Suprapubic skin (tissue), 4 donors: ENCODE measurements around the gene LYZL6. TPM values are rescaled to one million over a fixed set of nuclear protein-coding genes. Genes with fewer than 3 reads are reported as not detected.

ENCODE experiments used
- DNase-seq, 2 donors: peaks; one replicate each; pipeline ENCODE4 v3.0.0-alpha.2; 2019; ENCODE audit warnings: low spot score in 2 of 2
- H3K27ac ChIP-seq: fragments of 200-600 bp; sonication (generic); one replicate; pipeline ENCODE4 v1.5.1; 2019
- H3K27me3 ChIP-seq: fragments of 200-600 bp; sonication (generic); one replicate; pipeline ENCODE4 v1.5.1; 2019
- H3K36me3 ChIP-seq: fragments of 200-600 bp; sonication (generic); one replicate; pipeline ENCODE4 v1.5.1; 2019
- H3K4me1 ChIP-seq: fragments of 200-600 bp; sonication (generic); one replicate; pipeline ENCODE4 v1.5.1; 2019
- H3K4me3 ChIP-seq: fragments of 200-600 bp; sonication (generic); one replicate; pipeline ENCODE4 v1.5.1; 2019; ENCODE audit warnings: mild to moderate bottlenecking
- H3K9me3 ChIP-seq: fragments of 200-600 bp; sonication (generic); one replicate; pipeline ENCODE4 v1.5.1; 2019
- CTCF ChIP-seq, 2 donors: fragments of 200-600 bp in 1 of 2; fragments of 450-650 bp in 1 of 2; sonication (generic) in 1 of 2; IDR thresholded peaks; one replicate each; pipeline ENCODE4 v1.5.1; 2016 to 2019; ENCODE audit warnings: antibody characterized with exemption in 2 of 2, mild to moderate bottlenecking in 1 of 2, moderate library complexity in 1 of 2
- EP300 ChIP-seq: sonication (generic); formaldehyde crosslinking; IDR thresholded peaks from one replicate; pipeline ENCODE4 v1.6.1; 2017; ENCODE audit warnings: antibody characterized with exemption
- POLR2A ChIP-seq, 2 donors: fragments of 450-650 bp; IDR thresholded peaks; one replicate each; pipeline ENCODE4 v1.6.1; 2017; ENCODE audit warnings: antibody characterized with exemption in 2 of 2, mild to moderate bottlenecking in 2 of 2, moderate library complexity in 2 of 2
- POLR2AphosphoS5 ChIP-seq, 3 donors: sonication (generic); formaldehyde crosslinking; IDR thresholded peaks; one replicate each; pipeline ENCODE4 v1.6.1; 2017; ENCODE audit warnings: antibody characterized with exemption in 3 of 3
- WGBS: methylation state at CpG from one replicate; pipeline ENCODE4 v1.1.5; 2018; 5-methylcytosine and 5-hydroxymethylcytosine counted together
- total RNA-seq, 4 donors: library from RNA; depleted of rRNA; stranded (reverse); fragments of >200 nt; gene quantifications; one replicate each; pipeline ENCODE4 v1.1.0, GENCODE V29; 2016

The LYZL6 gene
- total RNA-seq, 4 donors from 2014 or later, result not detected

DNA sequence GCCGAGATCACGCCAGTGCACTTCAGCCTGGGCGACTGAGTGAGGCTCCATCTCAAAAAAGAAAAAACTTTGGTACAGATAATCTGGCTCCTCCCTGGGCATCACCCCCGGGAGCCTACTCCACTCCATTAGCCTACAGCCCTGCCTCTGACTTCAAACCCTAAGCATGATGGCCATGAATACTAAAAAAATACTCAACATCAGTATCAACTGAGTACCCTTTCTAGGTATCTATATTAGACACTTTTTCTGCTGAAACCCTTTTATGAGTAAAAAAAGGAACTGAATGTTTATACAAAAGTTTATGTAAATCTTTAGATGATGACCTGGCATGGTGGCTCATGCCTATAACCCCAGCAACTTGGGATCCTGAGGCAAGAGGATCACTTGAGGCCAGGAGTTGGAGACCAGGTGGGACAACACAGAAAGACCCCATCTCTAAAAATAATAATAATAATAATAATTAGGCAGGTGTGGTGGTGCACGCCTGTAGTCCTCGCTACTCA, 19.9 kb downstream of the LYZL6 start:
- Histone ChIP-seq H3K9me3 (no peaks in the 10 kb centered on the region), H3K27me3 (no peaks in the 10 kb centered on the region), H3K4me3 (no peak overlapping the region), H3K36me3 (no peaks in the 10 kb centered on the region), H3K4me1 (no peaks in the 10 kb centered on the region), H3K27ac (no peak overlapping the region)
- WGBS, result 92% methylated on average over 6 of the region's 6 CpGs
- DNase-seq, result peak in 1 of 2 donors; percentile 20
- TF ChIP-seq EP300, result no peak
- TF ChIP-seq POLR2AphosphoS5 (IDR thresholded peaks at IDR 0.05), result no peak
- no peak for TF ChIP-seq POLR2A (IDR thresholded peaks at IDR 0.05)
- no peak for TF ChIP-seq CTCF (IDR thresholded peaks at IDR 0.05)

GRCh38 chr17:35920229-35920628, 23.3 kb downstream of the LYZL6 start:
- H3K36me3 ChIP-seq, result no peaks in the 10 kb centered on the region
- no peaks in the 10 kb centered on the region for H3K9me3 ChIP-seq
- H3K27me3 ChIP-seq, result no peaks in the 10 kb centered on the region
- H3K27ac ChIP-seq, result no peak overlapping the region
- DNase-seq, result peak in 1 of 2 donors; percentile 12
- TF ChIP-seq POLR2A (IDR thresholded peaks at IDR 0.05) (no peak), CTCF (IDR thresholded peaks at IDR 0.05) (no peak), POLR2AphosphoS5 (IDR thresholded peaks at IDR 0.05) (no peak)
- WGBS, result 92% methylated on average over 1 of the region's 1 CpG
- no peak overlapping the region for H3K4me3 ChIP-seq
- no peaks in the 10 kb centered on the region for H3K4me1 ChIP-seq

- DNase-seq, result no peak
- no peaks in the 10 kb centered on the region for H3K27me3 ChIP-seq
- no peak overlapping the region for H3K4me3 ChIP-seq
- no peak for TF ChIP-seq EP300
- TF ChIP-seq POLR2AphosphoS5 (IDR thresholded peaks at IDR 0.05), result no peak
- TF ChIP-seq CTCF (IDR thresholded peaks at IDR 0.05), result no peak
- no peak for TF ChIP-seq POLR2A (IDR thresholded peaks at IDR 0.05)
- no peaks in the 10 kb centered on the region for H3K4me1 ChIP-seq
- no peaks in the 10 kb centered on the region for H3K9me3 ChIP-seq
- H3K36me3 ChIP-seq, result no peaks in the 10 kb centered on the region
- H3K27ac ChIP-seq, result no peak overlapping the region
- 51% methylated on average over 3 of the region's 3 CpGs for WGBS
Observed at GRCh38 chr17:35918665-35919064, 24.8 kb downstream of the LYZL6 start.

- H3K9me3 ChIP-seq, result no peaks in the 10 kb centered on the region
- no peaks in the 10 kb centered on the region for H3K27me3 ChIP-seq
- H3K4me3 ChIP-seq, result no peak overlapping the region
- TF ChIP-seq POLR2A (IDR thresholded peaks at IDR 0.05) (no peak), EP300 (no peak), POLR2AphosphoS5 (IDR thresholded peaks at IDR 0.05) (no peak), CTCF (IDR thresholded peaks at IDR 0.05) (no peak)
- no peak for DNase-seq
- no peaks in the 10 kb centered on the region for H3K4me1 ChIP-seq
- H3K27ac ChIP-seq, result no peak overlapping the region
- WGBS, result 91% methylated on average over 29 of the region's 29 CpGs
- no peaks in the 10 kb centered on the region for H3K36me3 ChIP-seq
Observed at GRCh38 chr17:35917519-35918213, 25.8 kb downstream of the LYZL6 start.

- no peaks in the 10 kb centered on the region for H3K27me3 ChIP-seq
- TF ChIP-seq EP300, result no peak
- no peak for TF ChIP-seq CTCF (IDR thresholded peaks at IDR 0.05)
- TF ChIP-seq POLR2AphosphoS5 (IDR thresholded peaks at IDR 0.05), result no peak
- no peak for TF ChIP-seq POLR2A (IDR thresholded peaks at IDR 0.05)
- WGBS, result 93% methylated on average over 3 of the region's 3 CpGs
- H3K9me3 ChIP-seq, result no peaks in the 10 kb centered on the region
- no peak overlapping the region for H3K4me3 ChIP-seq
- H3K4me1 ChIP-seq, result no peaks in the 10 kb centered on the region
- no peak overlapping the region for H3K27ac ChIP-seq
- H3K36me3 ChIP-seq, result no peaks in the 10 kb centered on the region
- no peak for DNase-seq
Observed at GRCh38 chr17:35915153-35915964, 28.2 kb downstream of the LYZL6 start.
